ENCODE results near the gene ARID3B. TPM values are rescaled to one million over a fixed set of nuclear protein-coding genes. Genes with fewer than 3 reads are reported as not detected.

ARID3B gene
- total RNA-seq, 1 experiment from 2014 or later = 101 TPM

GRCh38 chr15:74571191-74571590, 30.2 kb downstream of the ARID3B start:
- peaks cover 0 to 8% of the 10 kb centered on the region in 2 experiments; a peak in 1 of 4 replicates for H3K4me1 Mint-ChIP-seq
- Histone ChIP-seq H2AK5ac (ENCODE audit: insufficient read length, low read length) (no peak overlapping the region), H3K27ac (ENCODE audit: insufficient read length, low read depth, low read length) (no peak overlapping the region), H2BK12ac (ENCODE audit: insufficient read length, low read depth, low read length) (no peak overlapping the region), H2BK20ac (ENCODE audit: low read depth, low read length, poor library complexity, severe bottlenecking) (no peak overlapping the region), H2BK5ac (ENCODE audit: insufficient read length, low read length) (no peak overlapping the region), H2BK120ac (ENCODE audit: low read depth, low read length, poor library complexity, severe bottlenecking) (no peak overlapping the region), H3K23me2 (ENCODE audit: insufficient read length, low read depth, low read length, poor library complexity, severe bottlenecking) (no peaks in the 10 kb centered on the region), H3K18ac (ENCODE audit: insufficient read length, low read depth, low read length) (no peak overlapping the region), H3K79me2 (ENCODE audit: insufficient read depth, low read length) (peaks cover 2% of the 10 kb centered on the region; the same call in 1 of the 2 replicates), H3T11ph (ENCODE audit: low read length) (no peak overlapping the region), H2BK15ac (ENCODE audit: low read depth, low read length) (no peak overlapping the region), H3K56ac (ENCODE audit: insufficient read length, low read depth, low read length) (no peak overlapping the region), H2AFZ (ENCODE audit: low read length) (no peak overlapping the region), H3K27me3 (ENCODE audit: insufficient read depth, low read length) (no peaks in the 10 kb centered on the region), H4K20me1 (ENCODE audit: control insufficient read depth, insufficient read depth, insufficient read length) (no peaks in the 10 kb centered on the region), H3K4ac (ENCODE audit: low read depth, low read length) (no peak overlapping the region), H3K4me1 (ENCODE audit: insufficient read depth, low read length) (no peaks in the 10 kb centered on the region), H4K8ac (replicated peaks; ENCODE audit: insufficient read length, low read depth, low read length) (no peak overlapping the region), H3K4me2 (ENCODE audit: insufficient read depth, insufficient read length, low read length) (no peak overlapping the region), H4K5ac (ENCODE audit: insufficient read length, low read depth, low read length) (no peak overlapping the region), H3K9me3 (ENCODE audit: control insufficient read depth, low read depth, low read length) (no peaks in the 10 kb centered on the region), H4K91ac (ENCODE audit: insufficient read length, low read depth, low read length) (no peak overlapping the region), H3K14ac (ENCODE audit: insufficient read depth, low read length) (no peak overlapping the region), H3K23ac (ENCODE audit: insufficient read length, low read depth, low read length) (no peak overlapping the region), H3K79me1 (ENCODE audit: insufficient read depth, low read depth, low read length, poor library complexity, severe bottlenecking) (peaks cover 7% of the 10 kb centered on the region), H3K9ac (ENCODE audit: extremely low read depth, insufficient read length, low read length) (no peak overlapping the region)
- no peaks in the 10 kb centered on the region for H3K9me3 Mint-ChIP-seq
- no peaks in the 10 kb centered on the region for H3K27me3 Mint-ChIP-seq (ENCODE audit: low read depth)
- H3K36me3 Mint-ChIP-seq (ENCODE audit: insufficient read depth in 1 of 3, low read depth in 3 of 3) = peaks cover 32 to 84% (median 68%) of the 10 kb centered on the region in 3 experiments
- no CpG with 5 or more reads among the region's 3 CpGs for WGBS (ENCODE audit: extremely low coverage, insufficient read length, low lambda C conversion rate)
- no peak overlapping the region for H3K27ac Mint-ChIP-seq
- DNase-seq = no peak
- no peak for TF ChIP-seq CTCF (conservative IDR thresholded peaks at IDR 0.05)
- no peak overlapping the region for H3K4me3 Mint-ChIP-seq
